KMS-11 (cell line): ENCODE results near the gene NLGN2.

ENCODE experiments used
- H2AFZ ChIP-seq: fragments of 200-600 bp; sonication (generic); 2 replicates; pipeline ENCODE4 v1.6.1; 2016; ENCODE audit warnings: antibody characterized with exemption, mixed run types, low read depth
- H3K27ac ChIP-seq: fragments of 200-600 bp; sonication (generic); 2 replicates; pipeline ENCODE4 v1.6.1; 2016; ENCODE audit warnings: mild to moderate bottlenecking, mixed run types
- H3K27me3 ChIP-seq: fragments of 200-600 bp; sonication (generic); 2 replicates; pipeline ENCODE4 v1.6.1; 2017; ENCODE audit warnings: mild to moderate bottlenecking, low read depth, mixed run types, moderate library complexity; ENCODE audit not compliant: insufficient read depth
- H3K36me3 ChIP-seq: fragments of 200-600 bp; sonication (generic); 2 replicates; pipeline ENCODE4 v1.6.1; 2017; ENCODE audit warnings: mild to moderate bottlenecking, mixed run types; ENCODE audit not compliant: insufficient read depth
- H3K4me1 ChIP-seq: fragments of 200-600 bp; sonication (generic); 2 replicates; pipeline ENCODE4 v1.6.1; 2016; ENCODE audit warnings: mild to moderate bottlenecking, low read depth, mixed run types; ENCODE audit not compliant: poor library complexity, severe bottlenecking
- H3K4me2 ChIP-seq: fragments of 200-600 bp; sonication (generic); 2 replicates; pipeline ENCODE4 v1.7.0; 2016; ENCODE audit warnings: mild to moderate bottlenecking, mixed run types
- H3K4me3 ChIP-seq: fragments of 200-600 bp; sonication (generic); IDR thresholded peaks from 2 replicates; pipeline ENCODE4 v1.6.1; 2017; ENCODE audit warnings: low read depth, low read length, mixed read lengths; ENCODE audit not compliant: insufficient read depth
- H3K79me2 ChIP-seq: fragments of 200-600 bp; sonication (generic); 2 replicates; pipeline ENCODE4 v1.6.1; 2016; ENCODE audit warnings: low read depth, mixed run types; ENCODE audit not compliant: insufficient read depth
- H3K9ac ChIP-seq: fragments of 200-600 bp; sonication (generic); 2 replicates; pipeline ENCODE4 v1.6.1; 2016; ENCODE audit warnings: mild to moderate bottlenecking, mixed run types
- H4K20me1 ChIP-seq: fragments of 200-600 bp; sonication (generic); 2 replicates; pipeline ENCODE4 v1.6.1; 2016; ENCODE audit warnings: mild to moderate bottlenecking, mixed run types; ENCODE audit not compliant: insufficient read depth
- TF ChIP-seq, protein P1 (sequence below): fragments of 200-600 bp; sonication (generic); conservative IDR thresholded peaks from 2 replicates; pipeline ENCODE4 v1.6.1; 2017; ENCODE audit warnings: low read depth, mild to moderate bottlenecking, antibody characterized with exemption, low read length, moderate library complexity, mixed read lengths

NLGN2 gene

GRCh38 chr17:7409716-7410115 lies 2.1 kb downstream of the NLGN2 start:
- no peak overlapping the region for H3K4me3 ChIP-seq
- H3K27ac ChIP-seq = no peak overlapping the region
- no peak overlapping the region for H3K4me2 ChIP-seq
- H3K9ac ChIP-seq = no peak overlapping the region
- no peaks in the 10 kb centered on the region for H4K20me1 ChIP-seq
- no peak overlapping the region for H2AFZ ChIP-seq
- no peaks in the 10 kb centered on the region for H3K27me3 ChIP-seq
- no peaks in the 10 kb centered on the region for H3K4me1 ChIP-seq
- TF ChIP-seq, protein P1, sequence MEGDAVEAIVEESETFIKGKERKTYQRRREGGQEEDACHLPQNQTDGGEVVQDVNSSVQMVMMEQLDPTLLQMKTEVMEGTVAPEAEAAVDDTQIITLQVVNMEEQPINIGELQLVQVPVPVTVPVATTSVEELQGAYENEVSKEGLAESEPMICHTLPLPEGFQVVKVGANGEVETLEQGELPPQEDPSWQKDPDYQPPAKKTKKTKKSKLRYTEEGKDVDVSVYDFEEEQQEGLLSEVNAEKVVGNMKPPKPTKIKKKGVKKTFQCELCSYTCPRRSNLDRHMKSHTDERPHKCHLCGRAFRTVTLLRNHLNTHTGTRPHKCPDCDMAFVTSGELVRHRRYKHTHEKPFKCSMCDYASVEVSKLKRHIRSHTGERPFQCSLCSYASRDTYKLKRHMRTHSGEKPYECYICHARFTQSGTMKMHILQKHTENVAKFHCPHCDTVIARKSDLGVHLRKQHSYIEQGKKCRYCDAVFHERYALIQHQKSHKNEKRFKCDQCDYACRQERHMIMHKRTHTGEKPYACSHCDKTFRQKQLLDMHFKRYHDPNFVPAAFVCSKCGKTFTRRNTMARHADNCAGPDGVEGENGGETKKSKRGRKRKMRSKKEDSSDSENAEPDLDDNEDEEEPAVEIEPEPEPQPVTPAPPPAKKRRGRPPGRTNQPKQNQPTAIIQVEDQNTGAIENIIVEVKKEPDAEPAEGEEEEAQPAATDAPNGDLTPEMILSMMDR = no peak
- H3K36me3 ChIP-seq = no peaks in the 10 kb centered on the region
- H3K79me2 ChIP-seq = no peaks in the 10 kb centered on the region

- TF ChIP-seq, protein P1 = no peak
- Histone ChIP-seq H3K4me3 (no peak overlapping the region), H3K36me3 (no peaks in the 10 kb centered on the region), H3K27ac (no peak overlapping the region), H3K79me2 (no peaks in the 10 kb centered on the region), H3K27me3 (no peaks in the 10 kb centered on the region), H3K9ac (no peak overlapping the region), H4K20me1 (no peaks in the 10 kb centered on the region), H3K4me2 (no peak overlapping the region), H2AFZ (no peak overlapping the region), H3K4me1 (no peaks in the 10 kb centered on the region)
Observed at GRCh38 chr17:7410634-7411426, 3.2 kb downstream of the NLGN2 start.

DNA sequence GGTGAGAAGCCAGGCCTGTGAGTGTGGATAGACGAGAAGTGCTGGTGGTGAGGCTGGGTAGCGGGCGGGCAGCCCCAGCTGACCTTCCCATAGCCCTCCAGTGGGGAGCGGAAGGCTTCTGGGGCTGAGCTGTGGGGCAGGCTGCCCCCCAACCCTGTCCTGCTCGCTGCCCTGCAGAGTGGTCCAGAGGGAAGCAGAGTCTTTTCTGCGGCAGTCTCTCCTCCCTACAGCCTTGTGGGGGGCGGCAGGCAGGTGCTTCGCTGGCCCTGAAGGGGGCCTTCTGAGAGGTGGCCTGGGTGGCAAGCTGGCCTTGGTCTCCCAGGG lies 3.7 kb downstream of the NLGN2 start:
- H3K4me3 ChIP-seq = no peak overlapping the region
- no peak overlapping the region for H3K27ac ChIP-seq
- H3K4me1 ChIP-seq = no peaks in the 10 kb centered on the region
- no peaks in the 10 kb centered on the region for H3K36me3 ChIP-seq
- no peaks in the 10 kb centered on the region for H4K20me1 ChIP-seq
- H3K9ac ChIP-seq = no peak overlapping the region
- no peaks in the 10 kb centered on the region for H3K79me2 ChIP-seq
- H3K27me3 ChIP-seq = no peaks in the 10 kb centered on the region
- no peak overlapping the region for H3K4me2 ChIP-seq
- TF ChIP-seq, protein P1 = no peak
- no peak overlapping the region for H2AFZ ChIP-seq

- Histone ChIP-seq H4K20me1 (no peaks in the 10 kb centered on the region), H3K4me3 (no peak overlapping the region), H3K27me3 (no peaks in the 10 kb centered on the region), H3K27ac (no peak overlapping the region), H3K9ac (no peak overlapping the region), H3K79me2 (no peaks in the 10 kb centered on the region), H3K4me2 (no peak overlapping the region), H3K4me1 (no peaks in the 10 kb centered on the region), H3K36me3 (no peaks in the 10 kb centered on the region), H2AFZ (no peak overlapping the region)
- TF ChIP-seq, protein P1 = no peak
Observed at GRCh38 chr17:7413346-7413985, 5.8 kb downstream of the NLGN2 start.
